AG10803 (cell line): ENCODE data around the gene MCF2L2.

Experiments used
- DNase-seq: peaks from one replicate; pipeline ENCODE4 v3.0.0; 2010; ENCODE audit warnings: low read depth
- H3K4me3 ChIP-seq: 2 replicates; pipeline ENCODE4 v1.5.1; 2011; ENCODE audit warnings: mild to moderate bottlenecking, low read length, control low read depth
- TF ChIP-seq, protein P1 (sequence below): conservative IDR thresholded peaks from 2 replicates; pipeline ENCODE4 v1.5.1; 2011; ENCODE audit warnings: mild to moderate bottlenecking, low read length, control low read depth, inconsistent platforms

MCF2L2 gene

GRCh38 chr3:183359036-183359435, 69.4 kb downstream of the MCF2L2 start:
- TF ChIP-seq, protein P1, sequence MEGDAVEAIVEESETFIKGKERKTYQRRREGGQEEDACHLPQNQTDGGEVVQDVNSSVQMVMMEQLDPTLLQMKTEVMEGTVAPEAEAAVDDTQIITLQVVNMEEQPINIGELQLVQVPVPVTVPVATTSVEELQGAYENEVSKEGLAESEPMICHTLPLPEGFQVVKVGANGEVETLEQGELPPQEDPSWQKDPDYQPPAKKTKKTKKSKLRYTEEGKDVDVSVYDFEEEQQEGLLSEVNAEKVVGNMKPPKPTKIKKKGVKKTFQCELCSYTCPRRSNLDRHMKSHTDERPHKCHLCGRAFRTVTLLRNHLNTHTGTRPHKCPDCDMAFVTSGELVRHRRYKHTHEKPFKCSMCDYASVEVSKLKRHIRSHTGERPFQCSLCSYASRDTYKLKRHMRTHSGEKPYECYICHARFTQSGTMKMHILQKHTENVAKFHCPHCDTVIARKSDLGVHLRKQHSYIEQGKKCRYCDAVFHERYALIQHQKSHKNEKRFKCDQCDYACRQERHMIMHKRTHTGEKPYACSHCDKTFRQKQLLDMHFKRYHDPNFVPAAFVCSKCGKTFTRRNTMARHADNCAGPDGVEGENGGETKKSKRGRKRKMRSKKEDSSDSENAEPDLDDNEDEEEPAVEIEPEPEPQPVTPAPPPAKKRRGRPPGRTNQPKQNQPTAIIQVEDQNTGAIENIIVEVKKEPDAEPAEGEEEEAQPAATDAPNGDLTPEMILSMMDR: no peak
- DNase-seq: no peak
- no peak overlapping the region for H3K4me3 ChIP-seq

- TF ChIP-seq, protein P1: no peak
- no peak overlapping the region for H3K4me3 ChIP-seq
- no peak for DNase-seq
Measured at GRCh38 chr3:183357564-183358079, 70.8 kb downstream of the MCF2L2 start.

DNA sequence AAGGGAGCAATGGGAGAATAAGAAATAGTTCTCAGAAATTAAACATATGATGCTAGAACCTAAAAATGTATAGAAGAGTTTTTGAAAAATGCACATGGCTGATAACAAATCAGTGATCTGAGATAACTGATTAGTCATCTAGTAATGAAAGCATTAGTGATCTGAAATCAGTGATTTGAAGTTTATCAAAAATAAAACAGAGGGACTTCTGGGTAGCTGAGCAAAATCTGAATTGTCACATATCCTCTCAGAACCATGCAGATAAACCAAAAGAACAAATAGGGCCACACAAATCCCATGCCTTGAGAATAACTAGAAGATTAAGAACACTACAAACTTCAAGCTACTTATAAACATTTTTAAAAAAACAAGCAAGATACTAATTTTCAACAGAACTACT, 71.5 kb downstream of the MCF2L2 start:
- TF ChIP-seq, protein P1: no peak
- no peak overlapping the region for H3K4me3 ChIP-seq
- DNase-seq: no peak

DNA sequence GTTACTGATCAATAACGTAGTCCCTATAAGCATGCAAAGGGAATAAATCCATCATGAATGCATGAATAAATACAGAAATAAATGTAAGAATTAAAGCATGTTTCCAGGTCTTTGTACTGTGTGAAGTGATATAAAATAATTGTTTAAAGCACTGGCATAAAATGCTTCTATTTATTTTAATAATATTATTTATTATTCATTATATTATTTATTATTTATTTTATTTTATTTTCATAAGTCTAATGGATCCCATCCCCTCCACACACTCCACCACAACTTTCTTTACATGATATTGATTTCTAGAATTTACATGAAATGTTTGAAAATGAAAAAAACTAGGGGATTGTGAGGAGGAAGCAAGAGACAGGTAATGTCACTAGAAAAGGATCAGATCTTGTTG, 73.5 kb downstream of the MCF2L2 start:
- DNase-seq: no peak
- no peak overlapping the region for H3K4me3 ChIP-seq
- TF ChIP-seq, protein P1: no peak

DNA sequence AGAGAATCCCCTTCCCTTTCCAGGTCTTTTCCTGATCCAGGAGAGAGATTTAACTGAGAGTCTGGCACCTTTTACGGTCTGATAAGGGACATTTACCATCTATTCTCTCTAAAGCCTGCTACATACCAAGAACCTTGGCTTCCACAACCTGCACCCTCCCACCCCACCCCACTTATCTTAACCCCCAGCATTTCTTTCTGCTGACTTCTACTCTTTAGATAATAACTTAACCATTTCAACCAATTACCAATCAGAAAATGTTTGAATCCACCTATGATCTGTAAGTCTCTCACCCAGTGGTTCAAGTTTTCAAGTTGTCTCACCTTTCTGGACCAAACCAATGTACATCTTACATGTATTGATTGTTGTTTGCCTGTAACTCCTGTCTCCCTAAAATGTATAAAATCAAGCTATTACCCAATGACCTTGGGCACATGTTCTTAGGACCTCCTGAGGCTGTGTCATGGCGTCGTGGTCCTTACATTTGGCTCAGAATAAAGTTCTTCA, 74.0 kb downstream of the MCF2L2 start:
- DNase-seq: no peak
- TF ChIP-seq, protein P1: no peak
- H3K4me3 ChIP-seq: no peak overlapping the region

- H3K4me3 ChIP-seq: no peak overlapping the region
- no peak for DNase-seq
- TF ChIP-seq, protein P1: no peak
Measured at GRCh38 chr3:183353421-183353820, 75.0 kb downstream of the MCF2L2 start.

GRCh38 chr3:183350164-183350563, 78.3 kb downstream of the MCF2L2 start:
- DNase-seq: no peak
- TF ChIP-seq, protein P1: no peak
- no peak overlapping the region for H3K4me3 ChIP-seq
